Adipocyte (in vitro differentiated cells): ENCODE results near the gene COG8.
"Not testable (repeated sequence)": the region's sequence is repeated elsewhere in the genome, so short reads cannot be mapped to it uniquely, and the experiment has no call there.

Source experiments
- DNase-seq: peaks from one replicate; pipeline ENCODE4 v3.0.0-alpha.2; 2015; ENCODE audit warnings: low read depth
- H3K27me3 ChIP-seq: replicated peaks from 2 replicates; pipeline ENCODE4 v1.7.0; 2013; ENCODE audit warnings: mild to moderate bottlenecking, low read length, moderate library complexity; ENCODE audit not compliant: control insufficient read depth, insufficient read depth
- H3K36me3 ChIP-seq: 2 replicates; pipeline ENCODE4 v1.7.0; 2013; ENCODE audit warnings: low read length, mild to moderate bottlenecking, moderate library complexity; ENCODE audit not compliant: control insufficient read depth, insufficient read depth, severe bottlenecking
- H3K4me1 ChIP-seq: 2 replicates; pipeline ENCODE4 v1.7.0; 2013; ENCODE audit warnings: mild to moderate bottlenecking, low read length, moderate library complexity; ENCODE audit not compliant: control insufficient read depth, insufficient read depth
- H3K4me3 ChIP-seq: 2 replicates; pipeline ENCODE4 v1.7.0; 2013; ENCODE audit warnings: mild to moderate bottlenecking, low read length, moderate library complexity
- H3K9ac ChIP-seq: 2 replicates; pipeline ENCODE4 v1.7.0; 2013; ENCODE audit warnings: mild to moderate bottlenecking, low read length, moderate library complexity
- H3K9me3 ChIP-seq: 2 replicates; pipeline ENCODE4 v1.7.0; 2013; ENCODE audit warnings: mild to moderate bottlenecking, low read length, moderate library complexity; ENCODE audit not compliant: control insufficient read depth

Gene COG8

DNA sequence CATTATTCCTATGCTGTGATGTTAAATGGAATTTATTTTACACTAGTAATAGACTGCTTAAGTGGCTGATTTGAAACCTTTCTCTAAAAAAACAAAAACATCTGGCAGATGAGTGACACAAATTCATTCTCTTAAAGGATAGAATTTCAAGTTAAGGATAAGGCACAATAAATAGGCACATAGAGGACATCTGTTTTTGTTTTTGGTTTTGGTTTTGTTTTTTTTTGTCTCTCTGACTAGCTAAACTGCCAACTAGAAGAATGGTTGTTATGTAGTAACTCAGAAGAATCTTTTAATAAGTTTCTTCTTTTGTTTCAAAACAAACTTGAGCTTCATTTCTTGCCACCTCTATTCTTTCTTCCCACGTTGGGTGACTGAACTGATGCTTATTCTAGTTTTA lies 33.3 kb downstream of the COG8 start:
- Histone ChIP-seq H3K4me1 (peaks cover 15% of the 10 kb centered on the region), H3K27me3 (no peaks in the 10 kb centered on the region), H3K9ac (peak overlapping the region; percentile 33), H3K4me3 (no peak overlapping the region), H3K36me3 (peaks cover 33% of the 10 kb centered on the region), H3K9me3 (no peaks in the 10 kb centered on the region)
- peak; percentile 74 for DNase-seq

DNA sequence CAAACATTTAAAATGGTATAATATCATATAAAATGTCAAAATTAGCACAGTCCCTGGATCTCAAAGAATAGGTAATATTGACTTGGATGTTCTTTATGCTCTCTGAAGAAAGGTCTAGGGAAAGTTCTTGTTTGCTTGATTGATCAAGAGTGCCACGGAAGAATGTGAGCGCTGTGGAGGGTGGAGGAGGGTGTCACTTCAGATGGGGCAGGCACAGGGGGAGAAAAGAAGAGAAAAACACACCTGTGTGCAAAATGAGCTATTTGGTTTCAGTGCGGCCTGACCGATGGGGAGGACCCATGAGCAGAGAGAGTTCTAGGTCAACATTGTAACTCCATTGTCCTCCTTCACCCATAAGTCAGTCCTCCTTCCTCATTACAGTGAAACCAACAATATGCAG lies 37.1 kb downstream of the COG8 start:
- Histone ChIP-seq H3K27me3 (no peaks in the 10 kb centered on the region), H3K9me3 (no peaks in the 10 kb centered on the region), H3K9ac (no peak overlapping the region), H3K4me1 (peaks cover 14% of the 10 kb centered on the region), H3K36me3 (peaks cover 55% of the 10 kb centered on the region), H3K4me3 (no peak overlapping the region)
- DNase-seq: no peak

GRCh38 chr16:69301861-69302260 lies 37.5 kb downstream of the COG8 start:
- peaks cover 14% of the 10 kb centered on the region for H3K4me1 ChIP-seq
- H3K9me3 ChIP-seq: no peaks in the 10 kb centered on the region
- DNase-seq: no peak
- H3K27me3 ChIP-seq: no peaks in the 10 kb centered on the region
- H3K9ac ChIP-seq: no peak overlapping the region
- H3K36me3 ChIP-seq: peaks cover 55% of the 10 kb centered on the region
- no peak overlapping the region for H3K4me3 ChIP-seq

GRCh38 chr16:69301187-69301586 lies 38.2 kb downstream of the COG8 start:
- Histone ChIP-seq H3K27me3 (no peaks in the 10 kb centered on the region), H3K4me1 (peaks cover 11% of the 10 kb centered on the region), H3K9me3 (no peaks in the 10 kb centered on the region), H3K4me3 (no peak overlapping the region), H3K36me3 (peaks cover 55% of the 10 kb centered on the region), H3K9ac (no peak overlapping the region)
- DNase-seq: no peak

DNA sequence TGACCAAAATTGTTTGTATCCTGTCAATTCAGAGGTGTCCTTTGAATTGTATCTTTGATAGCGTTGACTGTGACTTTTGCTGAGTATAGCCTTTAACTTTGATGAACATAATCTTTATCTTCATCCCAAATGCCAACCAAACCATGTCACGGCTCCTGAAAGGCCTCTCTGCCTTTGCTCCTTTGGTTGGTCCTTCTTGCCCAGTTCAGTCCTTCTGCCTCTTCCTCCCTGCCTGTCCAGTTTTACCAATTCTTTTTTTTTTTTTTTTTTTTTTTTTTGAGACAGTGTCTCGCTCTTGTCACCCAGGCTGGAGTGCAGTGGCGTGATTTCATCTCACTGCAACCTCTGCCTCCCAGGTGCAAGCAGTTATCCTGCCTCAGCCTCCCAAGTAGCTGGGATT lies 41.1 kb downstream of the COG8 start:
- H3K36me3 ChIP-seq: peaks cover 41% of the 10 kb centered on the region
- no peak for DNase-seq

GRCh38 chr16:69296771-69297170 lies 42.6 kb downstream of the COG8 start:
- not testable (repeated sequence) for H3K4me1 ChIP-seq, H3K9me3 ChIP-seq, H3K4me3 ChIP-seq, H3K27me3 ChIP-seq, DNase-seq, H3K9ac ChIP-seq
- H3K36me3 ChIP-seq: peaks cover 27% of the 10 kb centered on the region

More for the DNA sequence above, 41.1 kb downstream of the COG8 start:
- Histone ChIP-seq H3K27me3 (no peaks in the 10 kb centered on the region), H3K4me3 (no peak overlapping the region), H3K4me1 (peaks cover 3% of the 10 kb centered on the region), H3K9ac (no peak overlapping the region), H3K9me3 (no peaks in the 10 kb centered on the region)

DNA sequence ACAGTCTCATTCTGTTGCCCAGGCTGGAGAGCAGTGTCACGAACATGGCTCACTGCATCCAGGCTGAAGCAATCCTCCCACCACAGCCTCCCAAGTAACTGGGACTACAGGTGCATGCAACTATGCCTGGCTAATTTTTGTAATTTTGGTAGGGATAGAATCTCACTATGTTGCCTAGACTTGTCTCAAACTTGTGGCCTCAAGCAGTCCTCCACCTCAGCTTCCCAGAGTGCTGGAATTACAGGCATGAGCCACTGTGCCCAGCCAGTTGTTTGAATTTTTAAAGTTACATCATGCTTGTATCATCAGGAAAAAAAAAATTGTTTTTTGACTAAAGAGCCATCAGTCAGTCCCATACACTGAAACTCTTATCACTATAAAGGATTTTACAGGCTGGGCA lies 45.3 kb downstream of the COG8 start:
- DNase-seq: no peak
- no peak overlapping the region for H3K9ac ChIP-seq
- H3K27me3 ChIP-seq: no peaks in the 10 kb centered on the region
- no peaks in the 10 kb centered on the region for H3K9me3 ChIP-seq
- no peak overlapping the region for H3K4me3 ChIP-seq
- peaks cover 8% of the 10 kb centered on the region for H3K36me3 ChIP-seq
- H3K4me1 ChIP-seq: peaks cover 3% of the 10 kb centered on the region

DNA sequence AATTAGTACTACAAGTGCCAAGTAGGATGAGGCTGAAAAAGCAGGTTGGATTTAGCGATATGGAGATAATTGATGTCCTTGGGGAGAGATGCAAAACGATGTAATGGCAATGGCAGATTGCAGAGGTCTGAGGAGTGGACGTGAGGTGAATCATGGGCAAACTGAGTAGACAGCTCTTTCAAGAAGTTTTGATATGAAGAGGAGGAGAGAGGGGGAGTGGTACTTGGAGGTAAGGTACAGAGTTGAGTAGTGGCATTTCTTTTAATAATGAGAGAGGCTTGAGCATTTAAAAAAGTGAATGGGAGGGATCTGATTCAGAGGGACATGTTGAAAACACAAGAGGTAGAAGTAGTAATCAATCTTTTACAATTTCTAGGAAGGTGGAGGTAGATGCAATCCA lies 46.0 kb downstream of the COG8 start:
- Histone ChIP-seq H3K4me3 (no peak overlapping the region), H3K27me3 (no peaks in the 10 kb centered on the region), H3K4me1 (no peaks in the 10 kb centered on the region), H3K9ac (no peak overlapping the region), H3K36me3 (peaks cover 8% of the 10 kb centered on the region), H3K9me3 (no peaks in the 10 kb centered on the region)
- DNase-seq: no peak

DNA sequence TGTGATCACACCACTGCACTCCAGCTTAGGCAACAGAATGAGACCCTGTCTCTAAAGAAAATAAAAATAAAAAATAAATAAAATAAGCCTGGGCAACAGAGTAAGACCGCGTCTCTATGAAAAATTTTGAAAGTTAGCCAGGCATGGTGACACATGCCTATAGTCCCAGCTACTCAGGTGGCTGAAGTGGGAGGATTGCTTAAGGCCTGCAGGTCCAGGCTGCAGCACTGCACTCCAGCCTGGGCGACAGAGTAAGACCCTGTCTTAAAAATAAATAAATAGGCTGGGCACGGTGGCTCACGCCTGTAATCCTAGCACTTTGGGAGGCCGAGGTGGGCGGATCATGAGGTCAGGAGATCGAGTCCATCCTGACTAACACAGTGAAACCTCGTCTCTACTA lies 47.7 kb downstream of the COG8 start:
- not testable (repeated sequence) for DNase-seq, H3K9ac ChIP-seq, H3K36me3 ChIP-seq, H3K27me3 ChIP-seq, H3K9me3 ChIP-seq, H3K4me3 ChIP-seq
- peaks cover 14% of the 10 kb centered on the region for H3K4me1 ChIP-seq

- no peaks in the 10 kb centered on the region for H3K9me3 ChIP-seq
- DNase-seq: peak; percentile 93
- peak overlapping the region; percentile 79 for H3K9ac ChIP-seq
- H3K36me3 ChIP-seq: peaks cover 20% of the 10 kb centered on the region
- H3K4me3 ChIP-seq: peak overlapping the region; percentile 47
- no peaks in the 10 kb centered on the region for H3K27me3 ChIP-seq
- peaks cover 31% of the 10 kb centered on the region for H3K4me1 ChIP-seq
These were observed 52.2 kb downstream of the COG8 start for GRCh38 chr16:69286941-69287713.

DNA sequence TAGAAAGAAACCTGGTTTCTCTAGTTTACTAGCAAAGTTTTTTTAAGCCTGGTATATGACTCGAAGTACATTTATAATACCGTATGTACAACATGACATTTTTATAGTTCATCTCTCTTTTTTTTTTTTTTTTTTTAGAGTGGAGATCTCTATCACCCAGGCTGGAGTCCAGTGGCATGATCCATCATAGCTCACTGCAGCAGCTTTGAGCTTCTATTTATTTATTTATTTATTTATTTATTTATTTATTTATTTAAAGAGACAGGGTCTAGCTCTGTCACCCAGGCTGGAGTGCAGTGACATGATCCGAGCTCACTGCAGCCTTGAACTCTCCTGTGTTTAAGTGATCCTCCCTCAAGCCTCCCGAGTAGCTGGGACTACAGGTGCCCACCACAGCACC lies 54.1 kb downstream of the COG8 start:
- H3K36me3 ChIP-seq: peaks cover 17% of the 10 kb centered on the region
- no peak overlapping the region for H3K4me3 ChIP-seq
- peaks cover 31% of the 10 kb centered on the region for H3K4me1 ChIP-seq
- DNase-seq: no peak
- H3K9ac ChIP-seq: no peak overlapping the region
- no peaks in the 10 kb centered on the region for H3K9me3 ChIP-seq
- H3K27me3 ChIP-seq: no peaks in the 10 kb centered on the region

DNA sequence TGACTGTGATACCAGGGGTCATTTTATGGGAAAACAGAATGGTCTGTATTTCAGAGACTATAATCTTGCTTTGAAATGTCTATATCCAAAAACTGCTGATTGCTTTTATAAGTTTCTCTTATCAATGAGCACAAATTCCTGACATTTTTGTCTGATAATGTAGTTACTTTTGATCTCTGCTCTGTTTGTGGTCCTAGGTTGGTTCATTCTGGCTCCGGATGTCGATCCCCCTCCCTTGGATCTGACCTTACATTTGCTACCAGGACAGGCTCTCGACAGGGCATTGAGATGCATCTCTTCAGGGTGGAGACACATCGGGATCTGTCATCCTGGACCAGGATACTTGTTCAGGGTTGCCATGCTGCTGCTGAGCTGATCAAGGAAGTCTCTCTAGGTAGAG lies 55.5 kb downstream of the COG8 start:
- H3K9ac ChIP-seq: no peak overlapping the region
- H3K9me3 ChIP-seq: no peaks in the 10 kb centered on the region
- DNase-seq: no peak
- H3K4me1 ChIP-seq: peaks cover 31% of the 10 kb centered on the region
- H3K36me3 ChIP-seq: peaks cover 17% of the 10 kb centered on the region
- H3K27me3 ChIP-seq: no peaks in the 10 kb centered on the region
- no peak overlapping the region for H3K4me3 ChIP-seq
